Fibroblast of mammary gland (primary cell): Measurements from ENCODE around the gene C21orf58.

Experiments
- DNase-seq: peaks from one replicate; pipeline ENCODE4 v3.0.0-alpha.2; 2010; ENCODE audit warnings: low read depth
- H3K4me3 ChIP-seq: 2 replicates; pipeline ENCODE4 v1.5.1; 2011; ENCODE audit warnings: low read depth, mild to moderate bottlenecking, low read length, moderate library complexity; ENCODE audit not compliant: control insufficient read depth
- CTCF ChIP-seq: conservative IDR thresholded peaks from 2 replicates; pipeline ENCODE4 v1.5.1; 2011; ENCODE audit warnings: low read depth, low read length, inconsistent platforms; ENCODE audit not compliant: control insufficient read depth, insufficient read depth

The C21orf58 gene

GRCh38 chr21:46349134-46349760 lies 25.6 kb upstream of the C21orf58 start:
- DNase-seq = no peak
- H3K4me3 ChIP-seq = no peak overlapping the region
- no peak for TF ChIP-seq CTCF

- TF ChIP-seq CTCF = peak; percentile 50
- H3K4me3 ChIP-seq = no peak overlapping the region
- DNase-seq = peak; percentile 95
Measured at GRCh38 chr21:46347791-46348381, 24.2 kb upstream of the C21orf58 start.

- no peak for TF ChIP-seq CTCF
- no peak overlapping the region for H3K4me3 ChIP-seq
- no peak for DNase-seq
Measured at GRCh38 chr21:46347203-46347550, 23.5 kb upstream of the C21orf58 start.

- TF ChIP-seq CTCF = no peak
- no peak overlapping the region for H3K4me3 ChIP-seq
- no peak for DNase-seq
Measured at GRCh38 chr21:46346296-46347202, 22.9 kb upstream of the C21orf58 start.

- H3K4me3 ChIP-seq = no peak overlapping the region
- no peak for DNase-seq
- no peak for TF ChIP-seq CTCF
Measured at GRCh38 chr21:46345861-46346260, 22.2 kb upstream of the C21orf58 start.

GRCh38 chr21:46344219-46344915 lies 20.7 kb upstream of the C21orf58 start:
- no peak for TF ChIP-seq CTCF
- no peak overlapping the region for H3K4me3 ChIP-seq
- no peak for DNase-seq
